Smooth muscle cell (in vitro differentiated cells): Measurements from ENCODE around the gene HSF2BP. TPM values are rescaled to one million over a fixed set of nuclear protein-coding genes. Genes with fewer than 3 reads are reported as not detected.

Experiments used
- DNase-seq: peaks from one replicate; lab custom pipeline; 2025; ENCODE audit not compliant: unreplicated experiment; lab: John Stamatoyannopoulos, UW
- H2AFZ ChIP-seq: fragments of 200-600 bp; sonication (generic); 2 replicates; pipeline ENCODE4 v1.6.0; 2016; ENCODE audit warnings: antibody characterized with exemption, low read depth, mild to moderate bottlenecking
- H3F3A ChIP-seq: fragments of 200-600 bp; sonication (generic); 2 replicates; pipeline ENCODE4 v1.6.0; 2017; ENCODE audit warnings: antibody characterized with exemption, low read depth
- H3K27ac ChIP-seq: fragments of 200-600 bp; sonication (generic); 2 replicates; pipeline ENCODE4 v1.5.1; 2016; ENCODE audit warnings: low read depth, mild to moderate bottlenecking
- H3K27me3 ChIP-seq: fragments of 200-600 bp; sonication (generic); 2 replicates; pipeline ENCODE4 v1.6.1; 2016; ENCODE audit warnings: low read depth, mild to moderate bottlenecking
- H3K36me3 ChIP-seq: fragments of 200-600 bp; sonication (generic); 2 replicates; pipeline ENCODE4 v1.5.1; 2016; ENCODE audit warnings: low read depth
- H3K4me1 ChIP-seq: fragments of 200-600 bp; sonication (generic); 2 replicates; pipeline ENCODE4 v1.5.1; 2016; ENCODE audit warnings: low read depth
- H3K4me2 ChIP-seq: fragments of 200-600 bp; sonication (generic); 2 replicates; pipeline ENCODE4 v1.6.0; 2016; ENCODE audit warnings: mild to moderate bottlenecking
- H3K4me3 ChIP-seq: fragments of 200-600 bp; sonication (generic); 2 replicates; pipeline ENCODE4 v1.5.1; 2016; ENCODE audit warnings: mild to moderate bottlenecking
- H3K79me2 ChIP-seq: fragments of 200-600 bp; sonication (generic); 2 replicates; pipeline ENCODE4 v1.6.0; 2016; ENCODE audit warnings: low read depth, mild to moderate bottlenecking
- H3K9ac ChIP-seq: fragments of 200-600 bp; sonication (generic); 2 replicates; pipeline ENCODE4 v1.6.0; 2016; ENCODE audit warnings: low read depth
- H3K9me3 ChIP-seq: fragments of 200-600 bp; sonication (generic); replicated peaks from 2 replicates; pipeline ENCODE4 v1.5.1; 2016; ENCODE audit warnings: low read depth
- H4K20me1 ChIP-seq: fragments of 200-600 bp; sonication (generic); 2 replicates; pipeline ENCODE4 v1.6.0; 2016; ENCODE audit warnings: low read depth
- CTCF ChIP-seq: fragments of 200-600 bp; sonication (generic); IDR thresholded peaks from 2 replicates; pipeline ENCODE4 v1.5.1; 2017; ENCODE audit warnings: borderline replicate concordance, mild to moderate bottlenecking, antibody characterized with exemption; ENCODE audit not compliant: insufficient read depth, poor library complexity, severe bottlenecking
- WGBS: methylation state at CpG from one replicate; pipeline ENCODE4 v1.1.7; 2016; ENCODE audit warnings: low lambda C conversion rate; 5-methylcytosine and 5-hydroxymethylcytosine counted together
- polyA plus RNA-seq: library from polyadenylated mRNA; unstranded; fragments of >200 nt; fragmentation: Nextera tagmentation; extraction: Ambion mirVana; gene quantifications from 2 replicates; pipeline ENCODE4 v1.2.1, GENCODE V29; 2016
- total RNA-seq: library from RNA; depleted of rRNA; stranded (reverse); fragments of >200 nt; gene quantifications from 2 replicates; pipeline ENCODE4 v1.2.3, GENCODE V29; 2014

The HSF2BP gene
- total and polyA plus RNA-seq, 2 experiments from 2014 or later, result 0.97 to 1.9 TPM

- DNase-seq, result no peak
- H3K9me3 ChIP-seq, result no peaks in the 10 kb centered on the region
Measured at GRCh38 chr21:43694437-43695079, 35.3 kb upstream of the HSF2BP start.

GRCh38 chr21:43693981-43694380 lies 34.7 kb upstream of the HSF2BP start:
- Histone ChIP-seq H3F3A (no peaks in the 10 kb centered on the region), H4K20me1 (no peaks in the 10 kb centered on the region), H2AFZ (no peak overlapping the region), H3K27ac (no peak overlapping the region), H3K79me2 (no peaks in the 10 kb centered on the region), H3K4me2 (no peak overlapping the region), H3K9me3 (no peaks in the 10 kb centered on the region), H3K4me1 (no peaks in the 10 kb centered on the region), H3K27me3 (no peaks in the 10 kb centered on the region), H3K4me3 (no peak overlapping the region), H3K9ac (no peak overlapping the region), H3K36me3 (no peaks in the 10 kb centered on the region)
- WGBS, result 96% methylated on average over 18 of the region's 23 CpGs
- TF ChIP-seq CTCF, result no peak
- DNase-seq, result no peak

More at GRCh38 chr21:43694437-43695079, 35.3 kb upstream of the HSF2BP start:
- no peaks in the 10 kb centered on the region for H3K79me2 ChIP-seq
- TF ChIP-seq CTCF, result no peak
- no peaks in the 10 kb centered on the region for H3K27me3 ChIP-seq
- 96% methylated on average over 27 of the region's 27 CpGs for WGBS
- H3K27ac ChIP-seq, result no peak overlapping the region
- H2AFZ ChIP-seq, result no peak overlapping the region
- H3K4me2 ChIP-seq, result no peak overlapping the region
- no peak overlapping the region for H3K9ac ChIP-seq
- no peaks in the 10 kb centered on the region for H4K20me1 ChIP-seq
- no peak overlapping the region for H3K4me3 ChIP-seq
- H3K36me3 ChIP-seq, result no peaks in the 10 kb centered on the region
- no peaks in the 10 kb centered on the region for H3F3A ChIP-seq
- H3K4me1 ChIP-seq, result no peaks in the 10 kb centered on the region

GRCh38 chr21:43692949-43693348 lies 33.7 kb upstream of the HSF2BP start:
- Histone ChIP-seq H3K27ac (no peak overlapping the region), H3K9ac (no peak overlapping the region), H4K20me1 (no peaks in the 10 kb centered on the region), H3F3A (no peaks in the 10 kb centered on the region), H3K9me3 (no peaks in the 10 kb centered on the region), H3K27me3 (no peaks in the 10 kb centered on the region), H2AFZ (no peak overlapping the region), H3K4me2 (no peak overlapping the region), H3K36me3 (no peaks in the 10 kb centered on the region), H3K4me3 (no peak overlapping the region), H3K79me2 (no peaks in the 10 kb centered on the region), H3K4me1 (no peaks in the 10 kb centered on the region)
- WGBS, result 95% methylated on average over 8 of the region's 8 CpGs
- DNase-seq, result no peak
- no peak for TF ChIP-seq CTCF

- no peak overlapping the region for H2AFZ ChIP-seq
- no peak overlapping the region for H3K4me2 ChIP-seq
- no peaks in the 10 kb centered on the region for H3F3A ChIP-seq
- no peak overlapping the region for H3K27ac ChIP-seq
- no peaks in the 10 kb centered on the region for H3K79me2 ChIP-seq
- H3K27me3 ChIP-seq, result no peaks in the 10 kb centered on the region
- no peak overlapping the region for H3K9ac ChIP-seq
- no peak for TF ChIP-seq CTCF
- H3K4me3 ChIP-seq, result no peak overlapping the region
- WGBS, result 99% methylated on average over 10 of the region's 10 CpGs
- H4K20me1 ChIP-seq, result no peaks in the 10 kb centered on the region
- H3K36me3 ChIP-seq, result no peaks in the 10 kb centered on the region
- H3K4me1 ChIP-seq, result no peaks in the 10 kb centered on the region
- H3K9me3 ChIP-seq, result no peaks in the 10 kb centered on the region
- DNase-seq, result no peak
Measured at GRCh38 chr21:43691801-43692200, 32.5 kb upstream of the HSF2BP start.
